ENCODE measurements around the gene RCSD1.
"Not testable (repeated sequence)": the region's sequence is repeated elsewhere in the genome, so short reads cannot be mapped to it uniquely, and the experiment has no call there.

Gene RCSD1

DNA sequence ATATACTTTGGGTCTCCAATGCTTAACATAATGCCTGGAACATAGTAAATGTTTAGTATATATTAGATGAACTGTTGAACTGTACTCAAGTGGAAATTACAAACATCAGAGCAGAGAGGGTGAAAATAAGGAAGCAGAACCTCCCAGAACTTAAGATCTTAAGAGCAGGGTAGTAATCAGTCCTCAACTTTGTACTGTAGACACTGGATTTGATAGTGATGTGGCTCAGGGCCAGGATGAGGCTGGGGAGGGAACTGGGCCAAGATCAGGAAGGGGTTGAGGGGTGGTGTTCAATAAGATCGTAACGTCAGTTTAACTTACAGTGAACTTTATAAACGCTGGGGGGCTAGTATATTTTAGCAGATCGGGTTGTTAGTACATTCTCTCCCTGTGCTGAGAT is 107.1 kb downstream of the RCSD1 start:
- no peak for DNase-seq (ENCODE audit: low read depth in 1 of 2, low spot score in 1 of 2)

DNA sequence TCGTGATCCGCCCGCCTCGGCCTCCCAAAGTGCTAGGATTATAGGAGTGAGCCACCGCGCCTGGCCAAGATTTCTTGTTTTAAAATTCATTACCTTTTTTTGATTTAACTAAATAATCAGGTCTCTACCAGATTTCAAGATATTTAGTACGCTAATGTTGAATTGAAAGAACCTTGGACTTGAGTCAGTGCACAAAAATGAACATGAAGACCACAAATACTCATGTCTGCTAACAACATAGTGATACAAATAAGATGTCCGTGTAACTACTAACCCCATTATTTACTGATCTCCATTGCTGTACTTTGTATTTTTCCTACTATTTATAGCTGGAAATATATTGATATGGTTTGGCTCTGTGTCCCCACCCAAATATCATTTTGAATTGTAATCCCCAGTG is 108.1 kb downstream of the RCSD1 start:
- no peak for DNase-seq (ENCODE audit: low read depth in 1 of 2, low spot score in 1 of 2)

DNA sequence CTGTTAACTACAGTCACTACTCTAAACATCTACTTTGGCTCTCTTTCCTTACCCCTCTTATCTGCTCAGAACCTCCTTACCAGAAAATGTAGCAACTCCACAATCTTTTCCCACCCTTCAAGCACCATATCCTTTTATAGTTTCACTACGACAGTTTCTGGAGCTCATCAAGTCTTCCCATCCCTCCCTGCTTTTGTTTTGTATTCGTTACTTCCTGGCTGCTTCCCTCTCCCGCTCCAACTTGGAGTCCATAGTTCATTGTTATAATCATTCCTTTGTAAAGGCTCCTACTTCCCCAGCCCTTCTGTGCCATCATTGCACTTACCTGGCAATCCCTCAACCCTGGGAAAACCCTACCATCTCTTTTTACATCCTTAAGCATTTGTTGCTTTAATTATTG is 109.7 kb downstream of the RCSD1 start:
- no peak for DNase-seq (ENCODE audit: low read depth in 1 of 2, low spot score in 1 of 2)

DNA sequence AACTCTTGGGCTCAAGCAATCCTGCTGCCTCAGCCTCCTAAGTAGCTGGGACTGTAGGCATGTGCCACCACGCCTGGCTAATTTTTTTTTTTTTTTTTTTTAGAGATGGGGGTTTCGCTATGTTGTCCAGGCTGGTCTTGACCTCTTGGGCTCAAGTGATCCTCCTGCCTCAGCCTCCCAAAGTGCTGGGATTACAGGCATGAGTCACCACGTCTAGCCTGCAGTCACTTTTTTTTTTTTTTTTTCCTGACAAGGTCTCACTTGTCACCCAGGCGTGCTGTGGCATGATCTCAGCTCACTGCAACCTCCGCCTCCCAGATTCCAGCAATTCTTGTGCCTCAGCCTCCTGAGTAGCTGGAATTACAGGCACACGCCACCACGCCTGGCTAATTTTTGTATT is 111.1 kb downstream of the RCSD1 start:
- not testable (repeated sequence) for DNase-seq (ENCODE audit: low read depth in 1 of 2, low spot score in 1 of 2)

DNA sequence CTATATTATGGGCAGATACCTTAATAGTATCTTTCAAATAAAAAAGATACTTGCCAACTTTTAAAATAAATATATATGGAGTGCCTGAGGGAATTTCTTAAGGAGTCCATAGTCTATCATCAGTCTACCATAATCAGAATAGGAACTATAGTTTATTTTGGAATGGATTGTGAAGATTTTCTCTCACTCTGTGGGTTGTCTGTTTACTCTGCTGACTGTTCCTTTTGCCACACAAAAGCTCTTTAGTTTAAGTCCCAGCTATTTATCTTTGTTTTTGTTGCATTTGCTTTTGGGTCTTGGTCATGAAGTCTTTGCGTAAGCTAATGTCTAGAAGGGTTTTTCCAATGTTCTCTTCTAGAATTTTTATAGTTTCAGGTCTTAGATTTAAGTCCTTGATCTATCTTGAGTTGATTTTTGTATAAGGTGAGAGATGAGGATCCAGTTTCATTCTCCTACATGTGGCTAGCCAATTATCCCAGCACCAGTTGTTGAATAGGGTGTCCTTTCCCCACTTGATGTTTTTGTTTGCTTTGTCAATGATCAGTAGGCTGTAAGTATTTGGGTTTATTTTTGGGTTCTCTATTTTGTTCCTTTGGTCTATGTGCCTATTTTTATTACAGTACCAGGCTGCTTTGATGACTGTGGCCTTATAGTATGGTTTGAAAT is 112.5 kb downstream of the RCSD1 start:
- DNase-seq (ENCODE audit: low read depth in 1 of 2, low spot score in 1 of 2) = not testable (repeated sequence)

DNA sequence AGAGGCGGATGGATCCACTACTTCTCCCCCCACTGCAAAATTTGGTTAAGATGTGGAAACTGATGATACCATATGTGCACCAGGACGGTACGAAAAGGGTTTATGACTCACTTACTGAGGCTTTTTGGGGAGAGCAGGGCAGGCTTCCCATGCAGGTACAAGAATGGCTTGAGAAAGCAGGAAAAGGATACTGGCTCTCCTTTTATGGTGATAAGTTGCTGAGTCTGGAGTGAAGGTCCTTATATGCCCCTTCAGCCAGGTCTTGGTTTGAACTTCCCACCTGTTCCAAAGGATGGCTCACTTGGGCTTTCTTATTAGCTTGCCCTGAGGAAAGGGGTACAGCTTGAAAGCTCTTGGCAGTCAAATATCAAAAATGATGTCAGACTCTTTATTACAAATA is 114.9 kb downstream of the RCSD1 start:
- no peak for DNase-seq (ENCODE audit: low read depth in 1 of 2, low spot score in 1 of 2)

DNA sequence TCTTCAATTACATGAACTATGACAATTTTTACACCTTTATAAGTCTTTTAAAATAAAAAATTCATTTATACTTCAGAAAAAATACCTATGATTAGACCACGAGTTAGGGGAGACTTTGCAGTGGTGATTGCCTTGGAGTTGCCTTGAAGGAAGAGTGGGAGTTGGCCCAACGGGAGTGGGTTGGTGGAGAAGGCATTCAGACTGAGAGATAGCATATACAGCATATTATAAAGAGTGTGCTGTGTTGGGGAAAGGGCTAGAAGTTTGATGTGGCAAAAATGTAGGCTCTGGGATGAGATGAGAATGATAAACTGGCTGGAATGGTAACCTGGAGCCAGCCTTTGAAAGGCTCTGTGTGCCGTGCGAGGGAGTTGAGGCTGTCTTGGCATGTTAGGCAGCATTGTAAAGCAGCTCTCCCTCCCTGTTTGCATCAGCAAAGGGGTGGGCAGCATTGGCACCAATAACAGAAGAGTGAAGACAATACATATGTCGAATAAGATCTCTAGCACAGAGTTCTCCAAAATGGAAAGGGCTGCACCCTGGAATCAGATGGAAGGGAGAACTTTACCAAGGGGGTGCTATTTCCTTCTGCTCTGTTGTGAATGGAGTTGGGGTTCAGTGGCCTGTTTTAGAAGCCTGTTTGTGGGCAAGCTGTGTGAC is 116.1 kb downstream of the RCSD1 start:
- DNase-seq (ENCODE audit: low read depth in 1 of 2, low spot score in 1 of 2) = no peak

DNA sequence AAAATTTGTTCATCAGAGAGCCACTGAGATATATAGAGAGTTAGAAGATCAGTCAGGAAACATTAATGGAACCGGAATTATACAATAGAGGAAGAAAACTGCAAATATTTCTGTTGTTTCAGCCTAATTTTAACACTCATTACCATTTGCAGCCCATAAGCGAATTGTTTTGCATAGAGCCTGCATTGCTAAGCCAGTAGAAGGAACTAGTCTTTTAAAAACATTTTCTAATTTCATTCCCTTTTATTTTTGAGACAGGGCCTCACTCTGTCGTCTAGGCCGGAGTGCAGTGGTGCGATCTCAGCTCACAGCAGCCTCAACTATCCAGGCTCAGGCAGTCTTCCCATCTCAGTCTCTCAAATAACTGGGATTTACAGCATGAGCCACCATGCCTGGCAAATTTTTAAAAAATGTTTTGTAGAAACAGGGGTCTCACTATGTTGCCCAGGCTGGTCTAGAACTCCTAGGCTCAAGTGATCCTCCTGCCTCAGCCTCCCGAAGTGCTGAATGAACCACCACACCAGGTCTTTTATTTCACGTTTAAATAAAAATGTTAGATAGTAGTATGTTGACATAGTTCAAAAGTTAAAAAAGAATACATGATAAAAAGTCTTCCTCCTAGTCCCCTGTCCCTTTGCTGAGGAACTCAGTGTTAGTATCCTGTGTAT is 117.1 kb downstream of the RCSD1 start:
- no peak for DNase-seq (ENCODE audit: low read depth in 1 of 2, low spot score in 1 of 2)

DNA sequence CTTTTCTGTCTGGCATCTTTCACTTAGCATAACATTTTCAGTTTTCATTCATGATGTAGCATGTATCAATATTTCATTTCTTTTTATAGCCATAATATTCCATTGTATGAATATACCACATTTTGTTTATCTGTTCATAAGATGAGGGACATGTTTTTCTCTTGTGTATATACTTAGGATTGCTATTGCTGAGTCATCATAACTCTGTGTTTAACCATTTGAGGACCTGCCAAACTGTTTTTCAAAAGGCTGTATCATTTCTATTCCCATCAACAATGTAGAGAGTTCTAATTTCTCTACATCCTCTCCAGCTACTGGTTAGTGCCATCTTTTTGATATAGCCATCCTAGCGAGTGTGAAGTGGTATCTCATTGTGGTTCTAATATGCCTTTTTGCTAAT is 118.0 kb downstream of the RCSD1 start:
- DNase-seq (ENCODE audit: low read depth in 1 of 2, low spot score in 1 of 2) = no peak

DNA sequence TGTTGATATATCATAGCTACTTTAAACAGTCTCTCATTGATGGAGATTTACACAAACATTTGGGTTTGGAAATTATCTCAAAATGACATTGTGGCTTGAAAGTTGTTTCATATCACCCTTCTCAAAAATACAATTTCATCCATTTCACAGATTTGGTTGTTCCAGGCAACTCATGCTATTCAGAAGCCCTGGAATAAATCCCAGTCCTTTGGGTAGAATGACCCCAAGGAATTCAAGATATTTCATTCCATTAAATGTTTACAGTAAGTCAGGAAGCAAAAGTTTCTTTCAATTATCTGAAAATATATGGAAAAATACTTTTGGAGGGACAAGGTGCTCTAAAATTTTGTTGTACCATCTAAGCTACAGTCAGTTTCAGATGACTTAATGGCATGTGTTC is 118.9 kb downstream of the RCSD1 start:
- no peak for DNase-seq (ENCODE audit: low read depth in 1 of 2, low spot score in 1 of 2)

DNA sequence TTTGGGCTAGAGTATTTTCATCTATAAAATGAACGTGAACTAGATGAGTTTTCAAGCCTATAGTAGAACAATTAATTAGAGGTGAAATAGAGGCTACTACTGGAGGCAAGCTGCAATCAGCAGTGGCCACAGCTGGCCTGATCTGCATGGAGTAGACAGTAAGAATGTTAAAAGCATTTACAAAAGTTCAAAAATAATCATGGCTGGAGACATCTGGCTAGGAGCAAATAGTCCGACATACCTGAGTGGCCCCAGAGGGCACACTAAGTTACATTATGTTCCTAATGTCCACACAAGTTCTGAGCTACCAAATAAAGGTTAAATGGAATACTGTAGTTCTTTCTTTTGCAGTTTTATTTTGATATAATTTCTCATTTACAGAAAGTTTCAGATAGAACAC is 119.7 kb downstream of the RCSD1 start:
- no peak for DNase-seq (ENCODE audit: low read depth in 1 of 2, low spot score in 1 of 2)

DNA sequence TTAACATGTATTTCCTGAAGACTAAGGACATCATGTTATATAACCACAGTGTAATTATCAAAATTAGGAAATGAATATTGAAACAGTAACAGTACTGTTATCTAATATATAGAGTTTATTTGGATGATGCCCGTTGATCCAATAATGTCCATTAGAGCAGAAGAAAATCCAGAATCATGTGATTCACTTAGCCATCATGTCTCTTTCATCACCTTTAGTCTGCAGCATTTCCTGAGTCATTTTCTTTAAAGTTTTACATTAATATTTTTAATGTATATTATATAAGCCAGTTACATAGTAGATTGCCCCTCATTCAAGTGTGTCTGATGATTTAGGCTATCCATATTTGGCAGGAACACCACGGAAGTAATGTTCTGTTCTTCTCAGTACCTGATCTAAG is 120.6 kb downstream of the RCSD1 start:
- no peak for DNase-seq (ENCODE audit: low read depth in 1 of 2, low spot score in 1 of 2)

DNA sequence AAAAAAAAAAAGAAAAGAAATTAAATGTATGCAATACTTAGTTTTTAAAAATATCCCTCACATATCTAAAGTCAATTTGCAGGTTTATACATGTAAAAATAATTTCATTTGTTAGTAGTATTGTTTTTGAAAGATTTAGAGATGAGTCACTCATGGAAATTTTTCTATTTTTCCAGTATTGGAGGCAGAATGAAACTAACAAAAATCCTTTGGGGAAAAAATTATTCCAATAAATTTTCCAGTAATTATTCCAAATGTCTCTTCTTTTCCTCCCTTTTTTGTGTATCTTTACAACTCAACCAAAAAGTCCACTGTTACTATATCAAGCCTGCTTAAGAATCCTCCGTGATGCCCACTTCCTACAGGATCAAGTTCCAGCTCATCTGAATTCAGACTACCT is 121.6 kb downstream of the RCSD1 start:
- no peak for DNase-seq (ENCODE audit: low read depth in 1 of 2, low spot score in 1 of 2)

DNA sequence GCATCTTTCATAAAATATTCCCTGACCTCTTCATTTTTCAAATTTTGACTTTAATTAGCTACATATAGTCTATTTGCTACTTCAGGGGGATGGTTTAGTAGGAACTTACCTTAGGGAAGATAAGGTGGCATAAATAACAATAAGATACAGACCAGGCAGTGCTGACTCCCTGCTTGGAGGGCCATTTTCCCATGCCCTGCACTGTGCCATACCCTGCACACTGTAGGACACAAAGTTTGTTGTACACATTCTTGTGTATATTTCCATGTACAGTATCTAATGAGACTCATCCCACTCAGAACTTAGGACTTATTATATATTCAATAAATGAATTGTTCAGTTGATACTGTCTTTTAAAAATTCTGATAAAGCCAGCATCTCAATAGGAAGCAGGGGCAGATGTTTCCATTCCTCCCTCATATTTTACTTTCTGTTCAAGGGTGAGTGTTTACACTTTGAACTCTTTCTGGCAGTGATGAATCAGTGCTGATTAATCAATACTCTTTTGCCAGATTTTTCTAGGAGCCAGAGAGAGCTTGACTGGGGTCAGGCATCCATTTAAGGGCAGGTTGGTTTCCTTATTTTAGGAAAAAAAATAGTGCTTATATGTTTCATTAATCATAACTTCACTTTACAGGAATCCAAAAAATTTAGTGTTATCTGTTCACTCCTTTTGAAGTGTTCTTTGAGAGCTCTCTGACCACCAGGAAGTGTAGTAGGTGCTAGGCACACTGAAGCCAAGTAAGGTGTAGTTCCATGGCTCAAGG is 122.4 kb downstream of the RCSD1 start:
- DNase-seq (ENCODE audit: low read depth in 1 of 2, low spot score in 1 of 2) = no peak

DNA sequence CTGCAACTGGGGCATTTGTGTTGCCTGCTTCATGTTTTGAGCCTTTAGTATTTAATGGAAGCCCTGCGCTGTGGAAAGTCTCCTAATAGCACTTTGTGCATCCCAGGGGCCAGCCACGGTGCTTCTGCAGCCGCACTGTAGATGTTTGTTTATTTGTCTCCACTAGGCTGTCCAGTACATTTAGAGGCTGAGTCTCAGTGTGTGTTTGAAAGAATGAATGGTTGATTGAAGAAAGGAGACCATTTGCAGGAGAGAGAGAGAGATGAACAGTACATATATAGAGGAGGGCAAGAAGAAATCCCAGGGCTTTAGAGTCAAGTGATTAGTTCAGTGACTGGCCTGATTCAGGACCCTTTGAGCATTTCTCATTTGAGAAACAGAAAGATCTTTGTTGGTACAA is 125.6 kb downstream of the RCSD1 start:
- DNase-seq (ENCODE audit: low read depth in 1 of 2, low spot score in 1 of 2) = no peak

Measured in activated T-helper 1 cell treated with anti-CD3 and anti-CD28 coated beads, Interleukin-2, amount 50 U/mL, for 16 hours (primary cell).